ENCODE data around the gene GCK. TPM values are rescaled to one million over a fixed set of nuclear protein-coding genes. Genes with fewer than 3 reads are reported as not detected.

The GCK gene
- total and polyA plus RNA-seq, 2 of the 13 experiments (the other 11 are each of a cell fraction or from before 2014, with no cell fraction given), result not detected

DNA sequence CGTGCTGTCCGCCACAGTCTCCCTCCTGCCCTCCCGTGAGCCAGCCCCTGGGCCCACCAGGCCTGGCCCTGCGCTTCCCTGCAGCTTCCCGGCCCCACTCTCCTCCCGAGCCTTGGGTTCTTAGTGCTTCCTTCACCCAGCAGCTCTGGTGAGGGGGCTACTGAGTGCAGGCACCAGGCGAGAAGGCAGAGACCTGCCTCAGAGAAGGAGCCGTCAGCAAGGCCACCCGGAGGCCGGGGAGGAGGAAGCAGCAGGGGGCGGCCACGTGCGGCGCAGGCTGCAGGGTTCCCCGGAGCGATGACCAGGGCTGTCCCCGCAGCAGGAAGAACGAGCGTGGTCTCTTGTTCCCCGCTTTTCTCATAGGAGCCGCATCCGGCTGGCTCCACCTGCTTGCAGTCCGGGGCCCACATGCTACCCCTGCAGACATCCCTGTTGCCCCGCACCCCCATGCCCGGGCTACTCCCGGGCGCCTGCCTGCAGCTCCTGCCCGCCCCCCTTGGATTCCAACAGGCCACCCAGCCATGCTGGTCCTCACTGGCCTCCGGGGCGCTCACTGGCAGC lies 32.1 kb upstream of the GCK start (continued):
- TF ChIP-seq, protein P1, sequence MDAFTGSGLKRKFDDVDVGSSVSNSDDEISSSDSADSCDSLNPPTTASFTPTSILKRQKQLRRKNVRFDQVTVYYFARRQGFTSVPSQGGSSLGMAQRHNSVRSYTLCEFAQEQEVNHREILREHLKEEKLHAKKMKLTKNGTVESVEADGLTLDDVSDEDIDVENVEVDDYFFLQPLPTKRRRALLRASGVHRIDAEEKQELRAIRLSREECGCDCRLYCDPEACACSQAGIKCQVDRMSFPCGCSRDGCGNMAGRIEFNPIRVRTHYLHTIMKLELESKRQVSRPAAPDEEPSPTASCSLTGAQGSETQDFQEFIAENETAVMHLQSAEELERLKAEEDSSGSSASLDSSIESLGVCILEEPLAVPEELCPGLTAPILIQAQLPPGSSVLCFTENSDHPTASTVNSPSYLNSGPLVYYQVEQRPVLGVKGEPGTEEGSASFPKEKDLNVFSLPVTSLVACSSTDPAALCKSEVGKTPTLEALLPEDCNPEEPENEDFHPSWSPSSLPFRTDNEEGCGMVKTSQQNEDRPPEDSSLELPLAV (CRISPR knock-in tag; conservative IDR thresholded peaks at IDR 0.05; ENCODE audit: low read depth), result no peak
- TF ChIP-seq RBM39 (IDR thresholded peaks at IDR 0.05; ENCODE audit: low read depth, low read length, poor library complexity, severe bottlenecking) (no peak), ZNF572 (CRISPR knock-in tag; IDR thresholded peaks at IDR 0.05) (0 out of 2 replicates have a peak, but pooled peaks have one; percentile 59), KDM5A (IDR thresholded peaks at IDR 0.05; ENCODE audit: borderline replicate concordance, low read length) (no peak), ZNF446 (CRISPR knock-in tag; IDR thresholded peaks at IDR 0.05) (no peak), ATF7 (IDR thresholded peaks at IDR 0.05) (no peak), ATF7 (CRISPR knock-in tag; IDR thresholded peaks at IDR 0.05) (no peak), ZMAT3 (CRISPR knock-in tag; conservative IDR thresholded peaks at IDR 0.05) (0 out of 2 replicates have a peak, but pooled peaks have one; percentile 46), STAT5B (CRISPR knock-in tag; IDR thresholded peaks at IDR 0.05) (0 out of 2 replicates have a peak, but pooled peaks have one; percentile 48), ZNF570 (CRISPR knock-in tag; IDR thresholded peaks at IDR 0.05; ENCODE audit: borderline replicate concordance) (0 out of 2 replicates have a peak, but pooled peaks have one; percentile 85), CBX2 (IDR thresholded peaks at IDR 0.05; ENCODE audit: low read depth, low read length) (no peak), CBX2 (CRISPR knock-in tag; IDR thresholded peaks at IDR 0.05; ENCODE audit: low read depth) (no peak), ZNF484 (CRISPR knock-in tag; IDR thresholded peaks at IDR 0.05; ENCODE audit: borderline replicate concordance, low read depth) (no peak), ZNF652 (CRISPR knock-in tag; IDR thresholded peaks at IDR 0.05; ENCODE audit: borderline replicate concordance, low read depth) (no peak), KDM5B (CRISPR knock-in tag; IDR thresholded peaks at IDR 0.05; ENCODE audit: borderline replicate concordance) (peak; percentile 91), TARDBP (CRISPR knock-in tag; IDR thresholded peaks at IDR 0.05) (no peak), JARID2 (CRISPR knock-in tag; IDR thresholded peaks at IDR 0.05; ENCODE audit: insufficient replicate concordance) (peak; percentile 76), ZSCAN21 (CRISPR knock-in tag; IDR thresholded peaks at IDR 0.05; ENCODE audit: borderline replicate concordance) (peak; percentile 74; the same call in 1 of the 2 replicates), ZFP90 (CRISPR knock-in tag; IDR thresholded peaks at IDR 0.05; ENCODE audit: borderline replicate concordance) (peak; percentile 83), MED13 (CRISPR knock-in tag; IDR thresholded peaks at IDR 0.05) (no peak), CEBPG (CRISPR knock-in tag; IDR thresholded peaks at IDR 0.05) (no peak), ZNF263 (CRISPR knock-in tag; IDR thresholded peaks at IDR 0.05) (peak; percentile 80), ZNF841 (CRISPR knock-in tag; IDR thresholded peaks at IDR 0.05; ENCODE audit: borderline replicate concordance) (no peak; the same call in 1 of the 2 replicates)
- TF ChIP-seq, protein P2, sequence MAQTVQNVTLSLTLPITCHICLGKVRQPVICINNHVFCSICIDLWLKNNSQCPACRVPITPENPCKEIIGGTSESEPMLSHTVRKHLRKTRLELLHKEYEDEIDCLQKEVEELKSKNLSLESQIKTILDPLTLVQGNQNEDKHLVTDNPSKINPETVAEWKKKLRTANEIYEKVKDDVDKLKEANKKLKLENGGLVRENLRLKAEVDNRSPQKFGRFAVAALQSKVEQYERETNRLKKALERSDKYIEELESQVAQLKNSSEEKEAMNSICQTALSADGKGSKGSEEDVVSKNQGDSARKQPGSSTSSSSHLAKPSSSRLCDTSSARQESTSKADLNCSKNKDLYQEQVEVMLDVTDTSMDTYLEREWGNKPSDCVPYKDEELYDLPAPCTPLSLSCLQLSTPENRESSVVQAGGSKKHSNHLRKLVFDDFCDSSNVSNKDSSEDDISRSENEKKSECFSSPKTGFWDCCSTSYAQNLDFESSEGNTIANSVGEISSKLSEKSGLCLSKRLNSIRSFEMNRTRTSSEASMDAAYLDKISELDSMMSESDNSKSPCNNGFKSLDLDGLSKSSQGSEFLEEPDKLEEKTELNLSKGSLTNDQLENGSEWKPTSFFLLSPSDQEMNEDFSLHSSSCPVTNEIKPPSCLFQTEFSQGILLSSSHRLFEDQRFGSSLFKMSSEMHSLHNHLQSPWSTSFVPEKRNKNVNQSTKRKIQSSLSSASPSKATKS (CRISPR knock-in tag; IDR thresholded peaks at IDR 0.05), result no peak
- TF ChIP-seq, protein P3, sequence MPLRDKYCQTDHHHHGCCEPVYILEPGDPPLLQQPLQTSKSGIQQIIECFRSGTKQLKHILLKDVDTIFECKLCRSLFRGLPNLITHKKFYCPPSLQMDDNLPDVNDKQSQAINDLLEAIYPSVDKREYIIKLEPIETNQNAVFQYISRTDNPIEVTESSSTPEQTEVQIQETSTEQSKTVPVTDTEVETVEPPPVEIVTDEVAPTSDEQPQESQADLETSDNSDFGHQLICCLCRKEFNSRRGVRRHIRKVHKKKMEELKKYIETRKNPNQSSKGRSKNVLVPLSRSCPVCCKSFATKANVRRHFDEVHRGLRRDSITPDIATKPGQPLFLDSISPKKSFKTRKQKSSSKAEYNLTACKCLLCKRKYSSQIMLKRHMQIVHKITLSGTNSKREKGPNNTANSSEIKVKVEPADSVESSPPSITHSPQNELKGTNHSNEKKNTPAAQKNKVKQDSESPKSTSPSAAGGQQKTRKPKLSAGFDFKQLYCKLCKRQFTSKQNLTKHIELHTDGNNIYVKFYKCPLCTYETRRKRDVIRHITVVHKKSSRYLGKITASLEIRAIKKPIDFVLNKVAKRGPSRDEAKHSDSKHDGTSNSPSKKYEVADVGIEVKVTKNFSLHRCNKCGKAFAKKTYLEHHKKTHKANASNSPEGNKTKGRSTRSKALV (CRISPR knock-in tag; IDR thresholded peaks at IDR 0.05), result peak; percentile 58; the same call in 1 of the 2 replicates

Data from HepG2 (cell line).